Omental fat pad (tissue), 4 donors: ENCODE measurements around the gene TRERF1. TPM values are rescaled to one million over a fixed set of nuclear protein-coding genes. Genes with fewer than 3 reads are reported as not detected.

Experiments
- ATAC-seq: fragments of 150-250 bp; one replicate; pipeline ENCODE4 v1.9.1; 2016; ENCODE audit warnings: mild to moderate bottlenecking, moderate library complexity; ENCODE audit not compliant: low FRiP score
- DNase-seq: peaks from one replicate; pipeline ENCODE4 v3.0.0-alpha.2; 2019; ENCODE audit warnings: low spot score
- CTCF ChIP-seq, 3 donors: fragments of 450-650 bp; IDR thresholded peaks; one replicate each; pipeline ENCODE4 v1.5.1; 2016 to 2017; ENCODE audit warnings: antibody characterized with exemption in 3 of 3, mild to moderate bottlenecking in 3 of 3, moderate library complexity in 2 of 3
- total RNA-seq, 4 donors: library from RNA; depleted of rRNA; stranded (reverse); fragments of >200 nt; gene quantifications; one replicate each; pipeline ENCODE4 v1.1.0, GENCODE V29; 2016

Gene TRERF1
- total RNA-seq, 4 donors from 2014 or later: 2.0 to 10.2 (median 2.6) TPM

- ATAC-seq: no peak
- DNase-seq: no peak
- no peak for TF ChIP-seq CTCF (IDR thresholded peaks at IDR 0.05)
Measured at GRCh38 chr6:42368181-42368580, 83.5 kb downstream of the TRERF1 start.

- no peak for ATAC-seq
- no peak for TF ChIP-seq CTCF (IDR thresholded peaks at IDR 0.05)
- no peak for DNase-seq
Measured at GRCh38 chr6:42367353-42368011, 84.2 kb downstream of the TRERF1 start.

- no peak for TF ChIP-seq CTCF (IDR thresholded peaks at IDR 0.05)
- ATAC-seq (no peak), DNase-seq (no peak)
Measured at GRCh38 chr6:42366999-42367352, 84.8 kb downstream of the TRERF1 start.

- no peak for DNase-seq
- TF ChIP-seq CTCF (IDR thresholded peaks at IDR 0.05): no peak
- ATAC-seq: no peak
Measured at GRCh38 chr6:42366011-42366705, 85.6 kb downstream of the TRERF1 start.

GRCh38 chr6:42365021-42365420, 86.7 kb downstream of the TRERF1 start:
- ATAC-seq (no peak), DNase-seq (no peak)
- TF ChIP-seq CTCF (IDR thresholded peaks at IDR 0.05): no peak

GRCh38 chr6:42363926-42364849, 87.5 kb downstream of the TRERF1 start:
- ATAC-seq: no peak
- DNase-seq: no peak
- TF ChIP-seq CTCF (IDR thresholded peaks at IDR 0.05): no peak
